ENCODE data around the gene TMEM169.

DNA sequence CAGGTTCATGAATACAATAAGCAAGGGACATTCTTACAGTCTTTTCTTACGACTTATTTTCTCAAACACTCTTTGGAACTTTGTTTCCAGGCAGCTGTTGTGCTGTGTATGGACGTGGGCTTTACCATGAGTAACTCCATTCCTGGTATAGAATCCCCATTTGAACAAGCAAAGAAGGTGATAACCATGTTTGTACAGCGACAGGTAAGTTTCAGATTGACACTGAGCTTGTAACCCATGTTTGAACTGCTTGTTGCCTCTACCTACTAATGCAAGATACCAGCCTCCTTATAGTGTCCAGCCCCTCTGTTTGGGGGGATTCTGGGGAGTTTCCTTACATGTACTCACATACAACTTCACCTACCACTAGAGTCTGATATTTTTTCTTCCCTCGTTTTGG lies 31.2 kb downstream of the TMEM169 start:
- TF ChIP-seq, protein P1, sequence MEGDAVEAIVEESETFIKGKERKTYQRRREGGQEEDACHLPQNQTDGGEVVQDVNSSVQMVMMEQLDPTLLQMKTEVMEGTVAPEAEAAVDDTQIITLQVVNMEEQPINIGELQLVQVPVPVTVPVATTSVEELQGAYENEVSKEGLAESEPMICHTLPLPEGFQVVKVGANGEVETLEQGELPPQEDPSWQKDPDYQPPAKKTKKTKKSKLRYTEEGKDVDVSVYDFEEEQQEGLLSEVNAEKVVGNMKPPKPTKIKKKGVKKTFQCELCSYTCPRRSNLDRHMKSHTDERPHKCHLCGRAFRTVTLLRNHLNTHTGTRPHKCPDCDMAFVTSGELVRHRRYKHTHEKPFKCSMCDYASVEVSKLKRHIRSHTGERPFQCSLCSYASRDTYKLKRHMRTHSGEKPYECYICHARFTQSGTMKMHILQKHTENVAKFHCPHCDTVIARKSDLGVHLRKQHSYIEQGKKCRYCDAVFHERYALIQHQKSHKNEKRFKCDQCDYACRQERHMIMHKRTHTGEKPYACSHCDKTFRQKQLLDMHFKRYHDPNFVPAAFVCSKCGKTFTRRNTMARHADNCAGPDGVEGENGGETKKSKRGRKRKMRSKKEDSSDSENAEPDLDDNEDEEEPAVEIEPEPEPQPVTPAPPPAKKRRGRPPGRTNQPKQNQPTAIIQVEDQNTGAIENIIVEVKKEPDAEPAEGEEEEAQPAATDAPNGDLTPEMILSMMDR (IDR thresholded peaks at IDR 0.05 in 2 of 3, conservative IDR thresholded peaks at IDR 0.05 in 1 of 3; ENCODE audit: insufficient read depth in 2 of 3, low read depth in 1 of 3, low read length in 3 of 3) = no peak
- no peak for TF ChIP-seq KDM2B (CRISPR knock-in tag; IDR thresholded peaks at IDR 0.05)
- TF ChIP-seq, protein P2, sequence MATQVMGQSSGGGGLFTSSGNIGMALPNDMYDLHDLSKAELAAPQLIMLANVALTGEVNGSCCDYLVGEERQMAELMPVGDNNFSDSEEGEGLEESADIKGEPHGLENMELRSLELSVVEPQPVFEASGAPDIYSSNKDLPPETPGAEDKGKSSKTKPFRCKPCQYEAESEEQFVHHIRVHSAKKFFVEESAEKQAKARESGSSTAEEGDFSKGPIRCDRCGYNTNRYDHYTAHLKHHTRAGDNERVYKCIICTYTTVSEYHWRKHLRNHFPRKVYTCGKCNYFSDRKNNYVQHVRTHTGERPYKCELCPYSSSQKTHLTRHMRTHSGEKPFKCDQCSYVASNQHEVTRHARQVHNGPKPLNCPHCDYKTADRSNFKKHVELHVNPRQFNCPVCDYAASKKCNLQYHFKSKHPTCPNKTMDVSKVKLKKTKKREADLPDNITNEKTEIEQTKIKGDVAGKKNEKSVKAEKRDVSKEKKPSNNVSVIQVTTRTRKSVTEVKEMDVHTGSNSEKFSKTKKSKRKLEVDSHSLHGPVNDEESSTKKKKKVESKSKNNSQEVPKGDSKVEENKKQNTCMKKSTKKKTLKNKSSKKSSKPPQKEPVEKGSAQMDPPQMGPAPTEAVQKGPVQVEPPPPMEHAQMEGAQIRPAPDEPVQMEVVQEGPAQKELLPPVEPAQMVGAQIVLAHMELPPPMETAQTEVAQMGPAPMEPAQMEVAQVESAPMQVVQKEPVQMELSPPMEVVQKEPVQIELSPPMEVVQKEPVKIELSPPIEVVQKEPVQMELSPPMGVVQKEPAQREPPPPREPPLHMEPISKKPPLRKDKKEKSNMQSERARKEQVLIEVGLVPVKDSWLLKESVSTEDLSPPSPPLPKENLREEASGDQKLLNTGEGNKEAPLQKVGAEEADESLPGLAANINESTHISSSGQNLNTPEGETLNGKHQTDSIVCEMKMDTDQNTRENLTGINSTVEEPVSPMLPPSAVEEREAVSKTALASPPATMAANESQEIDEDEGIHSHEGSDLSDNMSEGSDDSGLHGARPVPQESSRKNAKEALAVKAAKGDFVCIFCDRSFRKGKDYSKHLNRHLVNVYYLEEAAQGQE (IDR thresholded peaks at IDR 0.05; ENCODE audit: borderline replicate concordance) = no peak
- TF ChIP-seq, protein P2 (CRISPR knock-in tag; IDR thresholded peaks at IDR 0.05; ENCODE audit: low read depth) = no peak
- TF ChIP-seq ESRRA (IDR thresholded peaks at IDR 0.05; ENCODE audit: borderline replicate concordance, low read depth) = no peak
- TF ChIP-seq, protein P3, sequence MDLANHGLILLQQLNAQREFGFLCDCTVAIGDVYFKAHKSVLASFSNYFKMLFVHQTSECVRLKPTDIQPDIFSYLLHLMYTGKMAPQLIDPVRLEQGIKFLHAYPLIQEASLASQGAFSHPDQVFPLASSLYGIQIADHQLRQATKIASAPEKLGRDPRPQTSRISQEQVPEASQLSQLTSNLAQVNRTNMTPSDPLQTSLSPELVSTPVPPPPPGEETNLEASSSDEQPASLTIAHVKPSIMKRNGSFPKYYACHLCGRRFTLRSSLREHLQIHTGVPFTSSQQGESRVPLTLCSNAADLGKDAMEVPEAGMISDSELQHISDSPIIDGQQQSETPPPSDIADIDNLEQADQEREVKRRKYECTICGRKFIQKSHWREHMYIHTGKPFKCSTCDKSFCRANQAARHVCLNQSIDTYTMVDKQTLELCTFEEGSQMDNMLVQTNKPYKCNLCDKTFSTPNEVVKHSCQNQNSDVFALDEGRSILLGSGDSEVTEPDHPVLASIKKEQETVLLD (IDR thresholded peaks at IDR 0.05) = no peak
- no peak for TF ChIP-seq RFX5 (IDR thresholded peaks at IDR 0.05; ENCODE audit: low read depth, low read length)
- no peak for TF ChIP-seq RAD21 (CRISPR knock-in tag; conservative IDR thresholded peaks at IDR 0.05 in 1 of 2, IDR thresholded peaks at IDR 0.05 in 1 of 2)
- TF ChIP-seq ZBTB7A (IDR thresholded peaks at IDR 0.05; ENCODE audit: borderline replicate concordance, control insufficient read depth, low read depth, low read length) = no peak
- no peak for TF ChIP-seq ESRRB (CRISPR knock-in tag; IDR thresholded peaks at IDR 0.05; ENCODE audit: borderline replicate concordance)

Data from K562 (cell line).